ENCODE results near the gene PUS7L. TPM values are rescaled to one million over a fixed set of nuclear protein-coding genes. Genes with fewer than 3 reads are reported as not detected.

PUS7L gene
- total RNA-seq, 1 experiment from 2014 or later, result 15.3 TPM

DNA sequence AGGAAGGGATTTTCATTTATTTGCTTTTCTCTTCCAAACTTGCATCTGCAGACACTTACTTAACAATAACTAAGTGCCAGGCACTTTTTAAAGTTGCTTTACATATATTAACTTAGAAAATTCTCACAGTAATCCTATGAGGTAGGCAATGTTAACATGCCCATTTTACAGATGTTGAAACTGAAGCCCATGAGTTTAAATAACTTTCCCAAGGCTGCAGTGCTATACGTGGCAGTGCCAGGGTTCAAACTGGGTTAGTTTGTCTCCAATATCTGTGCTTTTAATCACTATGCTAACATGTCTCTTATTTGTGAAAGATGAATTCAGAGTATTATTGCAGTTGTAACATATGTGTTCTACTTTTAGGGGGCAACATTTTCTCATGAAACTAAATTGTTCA, 29.9 kb downstream of the PUS7L start:
- Histone ChIP-seq H3K36me3 (ENCODE audit: control insufficient read depth in 1 of 2, insufficient read depth in 2 of 2, low read length in 2 of 2) (peaks cover 0 to 4% of the 10 kb centered on the region in 2 experiments; a peak in 1 of 4 replicates), H3K9me3 (ENCODE audit: control insufficient read depth in 1 of 2, insufficient read depth in 1 of 2, low read depth in 1 of 2, low read length in 2 of 2) (no peaks in the 10 kb centered on the region), H2AFZ (ENCODE audit: low read depth, low read length, poor library complexity, severe bottlenecking) (no peak overlapping the region), H3K4me2 (ENCODE audit: low read length) (no peak overlapping the region), H3K27ac (ENCODE audit: low read depth, low read length) (no peak overlapping the region), H3K9me2 (ENCODE audit: insufficient read depth) (no peaks in the 10 kb centered on the region), H3K79me2 (ENCODE audit: insufficient read depth, low read length) (no peaks in the 10 kb centered on the region), H3K27me3 (ENCODE audit: insufficient read depth, low read length) (no peaks in the 10 kb centered on the region), H3K4me3 (replicated peaks in 1 of 2; ENCODE audit: low read depth in 1 of 2, low read length in 2 of 2) (no peak overlapping the region), H3K4me1 (ENCODE audit: control insufficient read depth in 1 of 2, insufficient read depth in 2 of 2, low read length in 2 of 2) (no peaks in the 10 kb centered on the region), H3K9ac (ENCODE audit: low read length) (no peak overlapping the region), H4K20me1 (ENCODE audit: insufficient read depth) (no peaks in the 10 kb centered on the region)
- no peak for TF ChIP-seq ZNF274 (IDR thresholded peaks at IDR 0.05; ENCODE audit: low read depth, low read length)
- TF ChIP-seq ELF1 (IDR thresholded peaks at IDR 0.05; ENCODE audit: borderline replicate concordance, low read depth), result no peak
- TF ChIP-seq ATF3 (IDR thresholded peaks at IDR 0.05), result no peak
- TF ChIP-seq TCF7L2 (IDR thresholded peaks at IDR 0.05; ENCODE audit: borderline replicate concordance, extremely low read depth, insufficient read depth, insufficient read length), result no peak
- TF ChIP-seq ZBTB33 (IDR thresholded peaks at IDR 0.05; ENCODE audit: extremely low read depth, insufficient replicate concordance, low read length), result no peak
- TF ChIP-seq EZH2 (IDR thresholded peaks at IDR 0.05), result no peak
- no peak for TF ChIP-seq REST (IDR thresholded peaks at IDR 0.05; ENCODE audit: low read depth)
- TF ChIP-seq CEBPB (IDR thresholded peaks at IDR 0.05; ENCODE audit: low read depth), result no peak
- no peak for TF ChIP-seq YY1 (IDR thresholded peaks at IDR 0.05; ENCODE audit: extremely low read depth, insufficient replicate concordance, low read depth, low read length)
- TF ChIP-seq JUND (IDR thresholded peaks at IDR 0.05), result no peak
- TF ChIP-seq POLR2A (IDR thresholded peaks at IDR 0.05; ENCODE audit: borderline replicate concordance, extremely low read depth, insufficient read depth, insufficient read length), result no peak
- no peak for TF ChIP-seq EZH2phosphoT487 (IDR thresholded peaks at IDR 0.05; ENCODE audit: borderline replicate concordance)
- TF ChIP-seq MAX (IDR thresholded peaks at IDR 0.05), result no peak
- TF ChIP-seq CTCF (IDR thresholded peaks at IDR 0.05 in 2 of 3, conservative IDR thresholded peaks at IDR 0.05 in 1 of 3; ENCODE audit: borderline replicate concordance in 1 of 3, insufficient read depth in 1 of 3, low read depth in 2 of 3, low read length in 2 of 3), result no peak
- TF ChIP-seq SIN3A (IDR thresholded peaks at IDR 0.05; ENCODE audit: low read depth), result no peak
- no peak for TF ChIP-seq SRF (IDR thresholded peaks at IDR 0.05; ENCODE audit: low read depth)
- POLR2A ChIA-PET, result no interaction called here
- RAD21 ChIA-PET (ENCODE audit: low non-redundant PET in 1 of 2, low total read pairs in 2 of 2, uncharacterized antibody in 2 of 2, unreplicated experiment in 2 of 2), result no interaction called here
- CTCF ChIA-PET, result no interaction called here
- DNase-seq (ENCODE audit: low read depth, low spot score) (no peak), ATAC-seq (no peak)
- intact Hi-C loops (cut with micrococcal nuclease), result loop anchor here (2.0 to 5.0 kb wide), 2 partner anchors 228 to 376 kb away; no protein-coding TSS in a partner anchor
- BruUV-seq (replicated peaks), result no TSS peak

Measured in HCT116 (cell line).